D721Med (cell line): ENCODE measurements around the gene TMEM91.

Experiments used
- DNase-seq: peaks from one replicate; pipeline ENCODE4 v3.0.0; 2011; ENCODE audit warnings: low spot score; ENCODE audit not compliant: insufficient read length
- FAIRE-seq: peaks from 2 replicates; lab custom pipeline; 2011; peaks lifted over from hg19 to GRCh38; lab: Jason Lieb, UNC
- TF ChIP-seq, protein P1 (sequence below): IDR thresholded peaks from 2 replicates; pipeline ENCODE4 v1.5.1; 2012; ENCODE audit warnings: mild to moderate bottlenecking, control low read depth; ENCODE audit not compliant: insufficient read depth; ENCODE audit errors: missing control alignments

The TMEM91 gene

DNA sequence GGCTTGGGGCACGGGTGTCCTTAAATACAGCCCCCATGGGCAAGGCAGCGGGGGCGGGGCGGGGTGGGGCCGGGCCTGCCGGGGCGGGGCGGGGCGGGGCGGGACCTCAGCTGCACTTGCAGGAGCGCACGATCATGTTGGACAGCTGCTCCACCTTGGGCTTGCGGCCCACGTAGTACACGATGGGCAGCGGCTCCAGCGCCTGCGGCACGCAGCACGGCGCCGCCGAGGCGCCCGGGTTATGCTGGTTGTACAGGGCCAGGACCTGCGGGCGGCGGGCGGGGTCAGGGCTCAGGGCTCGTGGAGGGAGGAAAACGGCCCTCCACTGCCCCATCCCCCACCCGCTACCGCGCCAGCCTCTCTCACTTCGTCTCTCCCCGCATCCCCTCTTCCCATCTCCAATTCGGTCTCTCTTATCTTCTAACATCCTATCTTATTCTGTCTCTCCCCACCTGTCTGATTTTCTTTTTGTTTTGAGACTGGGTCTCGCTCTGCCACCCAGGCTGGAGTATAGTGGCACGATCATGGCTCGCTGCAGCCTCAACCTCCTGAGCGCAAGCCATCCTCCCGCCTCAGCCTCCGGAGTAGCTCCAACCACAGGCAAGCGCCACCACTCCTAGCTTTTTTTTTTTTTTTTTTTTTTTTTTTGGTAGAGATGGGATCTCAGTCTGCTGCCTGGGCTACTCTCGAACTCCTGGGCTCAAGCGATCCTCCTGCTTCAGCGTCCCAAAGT lies 45.2 kb upstream of the TMEM91 start:
- TF ChIP-seq, protein P1, sequence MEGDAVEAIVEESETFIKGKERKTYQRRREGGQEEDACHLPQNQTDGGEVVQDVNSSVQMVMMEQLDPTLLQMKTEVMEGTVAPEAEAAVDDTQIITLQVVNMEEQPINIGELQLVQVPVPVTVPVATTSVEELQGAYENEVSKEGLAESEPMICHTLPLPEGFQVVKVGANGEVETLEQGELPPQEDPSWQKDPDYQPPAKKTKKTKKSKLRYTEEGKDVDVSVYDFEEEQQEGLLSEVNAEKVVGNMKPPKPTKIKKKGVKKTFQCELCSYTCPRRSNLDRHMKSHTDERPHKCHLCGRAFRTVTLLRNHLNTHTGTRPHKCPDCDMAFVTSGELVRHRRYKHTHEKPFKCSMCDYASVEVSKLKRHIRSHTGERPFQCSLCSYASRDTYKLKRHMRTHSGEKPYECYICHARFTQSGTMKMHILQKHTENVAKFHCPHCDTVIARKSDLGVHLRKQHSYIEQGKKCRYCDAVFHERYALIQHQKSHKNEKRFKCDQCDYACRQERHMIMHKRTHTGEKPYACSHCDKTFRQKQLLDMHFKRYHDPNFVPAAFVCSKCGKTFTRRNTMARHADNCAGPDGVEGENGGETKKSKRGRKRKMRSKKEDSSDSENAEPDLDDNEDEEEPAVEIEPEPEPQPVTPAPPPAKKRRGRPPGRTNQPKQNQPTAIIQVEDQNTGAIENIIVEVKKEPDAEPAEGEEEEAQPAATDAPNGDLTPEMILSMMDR, result no peak
- DNase-seq (no peak), FAIRE-seq (no peak)

DNA sequence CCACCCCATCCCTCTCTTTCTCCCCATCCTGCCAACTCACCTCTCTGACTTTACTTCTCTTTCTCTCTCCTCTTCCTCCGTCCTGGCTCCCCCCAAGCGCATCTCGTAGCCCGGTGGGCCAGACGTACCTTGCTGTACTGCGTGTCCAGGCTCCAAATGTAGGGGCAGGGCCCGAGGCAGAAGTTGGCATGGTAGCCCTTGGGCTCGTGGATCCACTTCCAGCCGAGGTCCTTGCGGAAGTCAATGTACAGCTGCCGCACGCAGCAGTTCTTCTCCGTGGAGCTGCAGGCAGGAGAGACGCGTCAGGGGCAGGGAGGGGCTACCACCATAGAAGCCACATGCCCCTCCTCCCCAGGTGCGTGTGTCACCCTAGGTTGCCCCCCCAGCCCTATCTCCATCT lies 44.3 kb upstream of the TMEM91 start:
- no peak for DNase-seq
- TF ChIP-seq, protein P1, result no peak
- no peak for FAIRE-seq

DNA sequence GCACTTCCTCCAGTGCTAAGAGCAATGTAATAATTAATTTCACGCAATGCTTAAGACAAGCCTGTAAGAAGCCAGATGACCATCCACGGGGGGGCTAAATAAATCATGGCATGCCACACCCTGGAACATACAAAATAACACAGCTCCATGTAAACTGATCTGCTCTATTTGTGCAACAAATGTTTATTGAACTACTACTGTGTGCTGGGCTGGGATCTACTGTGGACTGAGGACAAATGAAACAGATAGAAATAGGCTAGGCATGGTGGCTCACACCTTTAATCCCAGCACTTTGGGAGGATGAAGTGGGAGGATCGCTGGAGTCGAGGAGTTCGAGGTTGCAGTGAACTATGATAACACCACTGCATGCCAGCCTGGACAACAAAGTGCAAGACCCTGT lies 43.9 kb upstream of the TMEM91 start:
- FAIRE-seq (no peak), DNase-seq (no peak)
- TF ChIP-seq, protein P1, result no peak

DNA sequence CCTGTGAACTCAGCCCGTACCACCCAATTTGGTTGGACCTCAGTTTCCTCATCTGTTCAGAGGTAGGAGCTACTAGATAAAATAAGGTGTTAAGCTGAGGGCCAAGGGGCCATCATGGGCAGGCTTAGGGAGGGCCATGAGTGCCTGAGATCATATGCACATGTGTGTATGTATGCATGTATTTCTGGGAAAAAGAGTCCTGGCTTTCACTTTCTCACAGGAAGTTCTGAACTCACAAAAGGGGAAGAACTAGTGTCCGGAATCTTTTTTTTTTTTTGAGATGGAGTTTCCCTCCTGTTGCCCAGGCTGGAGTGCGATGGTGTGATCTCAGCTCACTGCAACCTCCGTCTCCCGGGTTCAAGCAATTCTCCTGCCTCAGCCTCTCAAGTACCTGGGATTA lies 41.5 kb upstream of the TMEM91 start:
- TF ChIP-seq, protein P1, result no peak
- DNase-seq, result no peak
- no peak for FAIRE-seq

DNA sequence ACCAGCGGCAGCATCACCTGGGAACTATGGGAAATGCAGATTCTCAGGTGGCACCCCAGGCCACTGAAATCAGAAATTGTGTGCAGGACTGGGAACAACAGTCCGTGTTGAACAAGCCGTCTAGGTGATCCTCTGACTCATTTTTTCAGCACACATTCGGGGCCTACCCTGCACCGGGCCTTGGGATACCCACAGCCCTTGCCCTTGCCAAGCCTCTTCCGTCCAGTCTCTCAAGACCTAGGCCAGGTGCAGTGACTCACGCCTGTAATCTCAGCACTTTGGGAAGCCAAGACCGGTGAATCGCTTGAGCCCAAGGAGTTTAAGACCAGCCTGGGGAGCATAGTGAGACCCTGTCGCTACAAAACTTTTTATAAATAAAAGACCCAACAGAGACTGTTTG lies 40.9 kb upstream of the TMEM91 start:
- DNase-seq, result no peak
- TF ChIP-seq, protein P1, result no peak
- no peak for FAIRE-seq

DNA sequence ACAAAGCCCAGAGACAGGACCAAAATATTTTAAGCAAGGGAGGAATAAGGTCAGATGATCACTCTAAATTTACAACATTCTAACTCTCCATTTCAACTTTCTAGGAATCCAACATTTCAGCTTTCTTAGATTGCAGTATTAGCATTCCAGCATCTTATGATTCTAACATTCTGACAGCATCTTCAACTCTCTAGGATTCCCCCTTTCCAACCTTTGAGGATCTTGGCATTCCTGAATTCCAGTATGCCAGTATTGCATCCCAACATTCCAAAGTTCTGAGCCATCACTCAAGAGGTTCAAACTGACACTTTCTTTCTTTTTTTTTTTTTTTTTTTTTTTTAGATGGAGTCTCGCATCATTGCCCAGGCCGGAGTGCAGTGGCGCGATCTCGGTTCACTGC lies 36.4 kb upstream of the TMEM91 start:
- no peak for DNase-seq
- TF ChIP-seq, protein P1, result no peak
- FAIRE-seq, result no peak
